IMR-90 (cell line): ENCODE results near the gene MR1. TPM values are rescaled to one million over a fixed set of nuclear protein-coding genes. Genes with fewer than 3 reads are reported as not detected.

Experiments used
- ATAC-seq: fragments of 200-7000 bp; cut with Tn5 transposase; 2 replicates; pipeline ENCODE4 v1.9.1; 2020; ENCODE audit warnings: low read depth, mild to moderate bottlenecking, moderate library complexity
- BruUV-seq: library from RNA; stranded (reverse); fragments of 400-500 nt; replicated peaks from 2 replicates; lab custom pipeline; 2021; lab: Mats Ljungman, UMichigan
- CTCF ChIA-PET: fragments of 300-600 bp; formaldehyde crosslinking; extraction: SDS; loops from one replicate; lab custom pipeline; 2021; ENCODE audit warnings: antibody characterized with exemption; lab: Yijun Ruan, JAX
- POLR2A ChIA-PET: fragments of 300-600 bp; sonication (Branson Sonifier 250); formaldehyde crosslinking; loops from one replicate; lab custom pipeline; 2022; ENCODE audit warnings: antibody characterized with exemption; ENCODE audit not compliant: unreplicated experiment; lab: Charles Lee
- DNase-seq: peaks from one replicate; pipeline ENCODE4 v3.0.0; 2013
- H2AFZ ChIP-seq: replicated peaks from 2 replicates; pipeline ENCODE3; 2013; ENCODE audit warnings: low read length, mild to moderate bottlenecking; ENCODE audit not compliant: poor library complexity
- H2AK5ac ChIP-seq: 2 replicates; pipeline ENCODE4 v1.6.1; 2013; ENCODE audit warnings: low read depth, low read length, inconsistent platforms
- H2AK9ac ChIP-seq: replicated peaks from 2 replicates; pipeline ENCODE3; 2013; ENCODE audit warnings: mild to moderate bottlenecking, low read depth, low read length, moderate library complexity; ENCODE audit not compliant: poor library complexity
- H2BK120ac ChIP-seq: 2 replicates; pipeline ENCODE4 v1.6.1; 2013; ENCODE audit warnings: low read depth, low read length, inconsistent platforms
- H2BK15ac ChIP-seq: 3 replicates; pipeline ENCODE4 v1.6.1; 2013; ENCODE audit warnings: low read depth, low read length, inconsistent platforms
- H2BK20ac ChIP-seq: 2 replicates; pipeline ENCODE4 v1.6.1; 2013; ENCODE audit warnings: low read depth, mild to moderate bottlenecking, inconsistent platforms, low read length, moderate library complexity
- H2BK5ac ChIP-seq: 2 replicates; pipeline ENCODE4 v1.6.1; 2013; ENCODE audit warnings: mild to moderate bottlenecking, low read depth, low read length, inconsistent platforms; ENCODE audit not compliant: poor library complexity, severe bottlenecking
- H3K14ac ChIP-seq: replicated peaks from 2 replicates; pipeline ENCODE4 v1.6.1; 2013; ENCODE audit warnings: low read depth, low read length, inconsistent platforms
- H3K18ac ChIP-seq: 2 replicates; pipeline ENCODE4 v1.6.1; 2013; ENCODE audit warnings: low read depth, low read length, control low read depth
- H3K23ac ChIP-seq: 2 replicates; pipeline ENCODE4 v1.6.1; 2013; ENCODE audit warnings: low read depth, low read length, inconsistent platforms
- H3K27ac ChIP-seq: 2 replicates; pipeline ENCODE4 v1.5.1; 2013; ENCODE audit warnings: mild to moderate bottlenecking, control low read depth, low read length; ENCODE audit not compliant: insufficient read depth
- H3K27me3 ChIP-seq: 2 replicates; pipeline ENCODE4 v1.6.1; 2013; ENCODE audit warnings: low read length; ENCODE audit not compliant: control insufficient read depth, insufficient read depth
- H3K36me3 ChIP-seq: 2 replicates; pipeline ENCODE4 v1.6.1; 2013; ENCODE audit warnings: low read length, mixed read lengths; ENCODE audit not compliant: control insufficient read depth, insufficient read depth
- H3K4ac ChIP-seq: 2 replicates; pipeline ENCODE4 v1.6.1; 2013; ENCODE audit warnings: low read depth, low read length, inconsistent platforms
- H3K4me1 ChIP-seq: 2 replicates; pipeline ENCODE4 v1.6.1; 2013; ENCODE audit warnings: low read length, mixed read lengths; ENCODE audit not compliant: control insufficient read depth, insufficient read depth
- H3K4me2 ChIP-seq: 2 replicates; pipeline ENCODE4 v1.6.1; 2013; ENCODE audit warnings: low read depth, mild to moderate bottlenecking, control low read depth, low read length, moderate library complexity
- H3K4me3 ChIP-seq: 2 replicates; pipeline ENCODE4 v1.5.1; 2013; ENCODE audit warnings: low read depth, mild to moderate bottlenecking, control low read depth, low read length, moderate library complexity; ENCODE audit not compliant: insufficient read depth
- H3K56ac ChIP-seq: 2 replicates; pipeline ENCODE4 v1.6.1; 2013; ENCODE audit warnings: low read length, inconsistent platforms; ENCODE audit not compliant: insufficient read depth; ENCODE audit errors: extremely low read depth
- H3K79me1 ChIP-seq, 2 experiments: 2 replicates each; pipeline ENCODE4 v1.6.1; 2013; ENCODE audit warnings: low read length in 2 of 2, inconsistent platforms in 1 of 2, low read depth in 1 of 2
- H3K9ac ChIP-seq: 2 replicates; pipeline ENCODE4 v1.6.1; 2013; ENCODE audit warnings: low read depth, low read length, control low read depth
- H3K9me1 ChIP-seq: 2 replicates; pipeline ENCODE4 v1.6.1; 2013; ENCODE audit warnings: low read length, inconsistent platforms; ENCODE audit not compliant: insufficient read depth
- H3K9me3 ChIP-seq: 2 replicates; pipeline ENCODE4 v1.6.1; 2013; ENCODE audit warnings: low read length; ENCODE audit not compliant: control insufficient read depth, insufficient read depth
- H4K20me1 ChIP-seq: 2 replicates; pipeline ENCODE4 v1.6.1; 2013; ENCODE audit warnings: low read length, inconsistent platforms; ENCODE audit not compliant: insufficient read depth
- H4K5ac ChIP-seq: 2 replicates; pipeline ENCODE4 v1.6.1; 2013; ENCODE audit warnings: mild to moderate bottlenecking, low read depth, low read length, control low read depth
- H4K8ac ChIP-seq, 2 experiments: 2 replicates each; pipeline ENCODE4 v1.6.1; 2013; ENCODE audit warnings: low read depth in 2 of 2, low read length in 2 of 2, control low read depth in 1 of 2, inconsistent platforms in 1 of 2
- H4K91ac ChIP-seq: 2 replicates; pipeline ENCODE4 v1.6.1; 2013; ENCODE audit warnings: low read depth, low read length, inconsistent platforms; ENCODE audit not compliant: insufficient read depth
- BHLHE40 ChIP-seq: fragments of 150-350 bp; IDR thresholded peaks from 2 replicates; pipeline ENCODE4 v1.6.1; 2016; ENCODE audit warnings: mild to moderate bottlenecking, low read depth, low read length
- CEBPB ChIP-seq: IDR thresholded peaks from 2 replicates; pipeline ENCODE4 v1.6.1; 2012; ENCODE audit warnings: low read depth, low read length, improper control_type of control experiment
- CHD1 ChIP-seq: IDR thresholded peaks from 2 replicates; pipeline ENCODE4 v1.6.1; 2012; ENCODE audit warnings: low read depth, low read length, improper control_type of control experiment
- CTCF ChIP-seq: conservative IDR thresholded peaks from 2 replicates; pipeline ENCODE4 v1.5.1; 2012; ENCODE audit warnings: mild to moderate bottlenecking, low read depth, low read length, improper control_type of control experiment
- ELK1 ChIP-seq: fragments of 150-350 bp; IDR thresholded peaks from 2 replicates; pipeline ENCODE4 v1.6.1; 2016; ENCODE audit warnings: low read depth, mild to moderate bottlenecking, low read length, moderate library complexity, borderline replicate concordance
- FOS ChIP-seq: fragments of 150-350 bp; IDR thresholded peaks from 2 replicates; pipeline ENCODE4 v1.6.1; 2016; ENCODE audit warnings: low read depth, low read length
- MAFK ChIP-seq: IDR thresholded peaks from 2 replicates; pipeline ENCODE4 v1.6.1; 2012; ENCODE audit warnings: low read depth, low read length, improper control_type of control experiment
- MAZ ChIP-seq: IDR thresholded peaks from 2 replicates; pipeline ENCODE4 v1.6.1; 2012; ENCODE audit warnings: low read depth, mild to moderate bottlenecking, low read length, improper control_type of control experiment, moderate library complexity, borderline replicate concordance
- MXI1 ChIP-seq: IDR thresholded peaks from 2 replicates; pipeline ENCODE4 v1.6.1; 2012; ENCODE audit warnings: low read depth, mild to moderate bottlenecking, low read length, moderate library complexity, borderline replicate concordance
- NFE2L2 ChIP-seq: fragments of 150-350 bp; IDR thresholded peaks from 2 replicates; pipeline ENCODE4 v1.6.1; 2016; ENCODE audit warnings: low read depth, mild to moderate bottlenecking, low read length
- POLR2A ChIP-seq: IDR thresholded peaks from 2 replicates; pipeline ENCODE4 v1.6.1; 2012; ENCODE audit warnings: mild to moderate bottlenecking, low read depth, low read length
- RAD21 ChIP-seq: IDR thresholded peaks from 2 replicates; pipeline ENCODE4 v1.6.1; 2012; ENCODE audit warnings: low read length, improper control_type of control experiment
- RCOR1 ChIP-seq: IDR thresholded peaks from 2 replicates; pipeline ENCODE4 v1.6.1; 2012; ENCODE audit warnings: mild to moderate bottlenecking, low read length, improper control_type of control experiment; ENCODE audit not compliant: insufficient replicate concordance
- SMC3 ChIP-seq: fragments of 150-350 bp; IDR thresholded peaks from 2 replicates; pipeline ENCODE4 v1.6.1; 2016; ENCODE audit warnings: low read depth, mild to moderate bottlenecking, antibody characterized with exemption, low read length, moderate library complexity
- USF2 ChIP-seq: fragments of 150-350 bp; IDR thresholded peaks from 2 replicates; pipeline ENCODE4 v1.6.1; 2017; ENCODE audit warnings: mild to moderate bottlenecking, antibody characterized with exemption, low read length, low read depth
- WGBS, 2 experiments: methylation state at CpG; one replicate each; pipeline versions ENCODE4 v1.1.5 to v1.1.7; 2013; ENCODE audit warnings: missing lambda C conversion rate in 2 of 2; ENCODE audit not compliant: insufficient read length in 1 of 2; ENCODE audit errors: extremely low coverage in 2 of 2; 5-methylcytosine and 5-hydroxymethylcytosine counted together
- dilution Hi-C: fragments of 300-500 bp; cut with HindIII; formaldehyde crosslinking; loops from one replicate; pipeline ENCODE4 v1.14.3; 2018; ENCODE audit warnings: low sequenced_read_pairs; ENCODE audit not compliant: unreplicated experiment
- in situ Hi-C: fragments of 300-500 bp; cut with MboI; formaldehyde crosslinking; loops from 3 replicates; pipeline ENCODE4 v1.14.3; 2019; ENCODE audit warnings: low sequenced_read_pairs, inconsistent platforms, mixed read lengths
- intact Hi-C: fragments of 100-400 bp; cut with micrococcal nuclease; formaldehyde crosslinking; loops from 2 replicates; pipeline ENCODE4 v1.10.0; 2022
- polyA plus RNA-seq, 3 experiments: library from polyadenylated mRNA; depleted of rRNA; stranded (reverse); fragments of >200 nt; gene quantifications; 2 replicates each; pipeline ENCODE4 v1.2.3, GENCODE V29; 2012; ENCODE audit warnings: low replicate concordance in 1 of 3
- total RNA-seq: library from RNA; depleted of rRNA; stranded (reverse); fragments of >200 nt; gene quantifications from 2 replicates; pipeline ENCODE4 v1.2.3, GENCODE V29; 2012

Gene MR1
- total and polyA plus RNA-seq, 2 of the 4 experiments (the other 2 are of a cell fraction), result 6.0 to 6.1 TPM

GRCh38 chr1:181079920-181080319, 46.1 kb downstream of the MR1 start:
- Histone ChIP-seq H3K27ac (no peak overlapping the region), H2AK5ac (no peak overlapping the region; the same call in 1 of the 2 replicates)

More at GRCh38 chr1:181079920-181080319, 46.1 kb downstream of the MR1 start:
- no TSS peak for BruUV-seq
- H3K9ac ChIP-seq, result no peak overlapping the region
- no peaks in the 10 kb centered on the region for H3K27me3 ChIP-seq
- peak overlapping the region; percentile 51; the same call in 1 of the 2 replicates for H3K4ac ChIP-seq
- ATAC-seq, result no peak
- H3K56ac ChIP-seq, result no peak overlapping the region
- 60% methylated on average over 1 of the region's 4 CpGs; no CpG with 5 or more reads in 1 of the 2 experiments for WGBS, 2 experiments
- H3K9me3 ChIP-seq, result no peaks in the 10 kb centered on the region
- H4K91ac ChIP-seq, result 0 out of 2 replicates have a peak overlapping the region, but pooled peaks have one; percentile 42
- intact Hi-C loops, result no loop called here
- no peak overlapping the region for H3K18ac ChIP-seq
- H3K36me3 ChIP-seq, result no peaks in the 10 kb centered on the region
- peak overlapping the region; percentile 53; the same call in 1 of the 2 replicates for H3K14ac ChIP-seq
- H2BK5ac ChIP-seq, result peak overlapping the region; percentile 95
- H3K79me1 ChIP-seq, result peaks cover 0 to 7% of the 10 kb centered on the region in 2 experiments; a peak in 2 of 4 replicates
- H3K4me1 ChIP-seq, result peaks cover 10% of the 10 kb centered on the region
- TF ChIP-seq SMC3, result no peak
- no peak for TF ChIP-seq ELK1
- TF ChIP-seq BHLHE40, result no peak
- no peak for TF ChIP-seq MAZ
- no peak for TF ChIP-seq USF2
- no peak for TF ChIP-seq MXI1
- no peak for TF ChIP-seq FOS
- TF ChIP-seq CHD1, result no peak
- TF ChIP-seq RAD21, result no peak
- TF ChIP-seq CTCF, result no peak
- no peak for TF ChIP-seq POLR2A
- TF ChIP-seq CEBPB, result no peak
- TF ChIP-seq MAFK, result no peak
- no peak for TF ChIP-seq RCOR1
- no peak for TF ChIP-seq NFE2L2
- peaks cover 10% of the 10 kb centered on the region for H3K9me1 ChIP-seq
- no peak overlapping the region for H3K4me3 ChIP-seq
- peak overlapping the region; percentile 56; the same call in 1 of the 2 replicates for H2BK20ac ChIP-seq
- no peak overlapping the region for H4K5ac ChIP-seq
- peak overlapping the region; percentile 60 for H2BK120ac ChIP-seq
- no peaks in the 10 kb centered on the region for H4K20me1 ChIP-seq
- no peak overlapping the region for H2AFZ ChIP-seq
- no peak overlapping the region for H2AK9ac ChIP-seq
- dilution Hi-C loops, result no loop called here
- no peak overlapping the region for H4K8ac ChIP-seq
- ChIA-PET POLR2A (interaction anchor here (0.6 to 1.7 kb wide), 4 partner anchors 9 to 72 kb away, joined by 3 to 8 read pairs (median 3); partner anchors contain the start of gene IER5), CTCF (interaction anchor here (0.7 to 2.3 kb wide), 5 partner anchors 10 to 104 kb away, joined by 3 to 8 read pairs (median 3); no protein-coding TSS in a partner anchor)
- in situ Hi-C loops, result loop anchor here (10.0 kb wide), 1 partner anchor 565 kb away; no protein-coding TSS in a partner anchor
- DNase-seq, result no peak
- H3K23ac ChIP-seq, result peak overlapping the region; percentile 40; the same call in 1 of the 2 replicates
- no peak overlapping the region; the same call in 2 of the 3 replicates for H2BK15ac ChIP-seq
- H3K4me2 ChIP-seq, result no peak overlapping the region
